GM12891 (cell line): ENCODE measurements around the gene TCFL5.

Experiments
- POLR2A ChIP-seq: IDR thresholded peaks from 2 replicates; pipeline ENCODE4 v1.6.1; 2011; ENCODE audit warnings: low read depth, low read length, control low read depth
- POLR2AphosphoS5 ChIP-seq: IDR thresholded peaks from 2 replicates; pipeline ENCODE4 v1.6.1; 2011; ENCODE audit warnings: low read depth, low read length, control low read depth
- SPI1 ChIP-seq: IDR thresholded peaks from 2 replicates; pipeline ENCODE4 v1.6.1; 2011; ENCODE audit warnings: low read depth, low read length, control low read depth

DNA sequence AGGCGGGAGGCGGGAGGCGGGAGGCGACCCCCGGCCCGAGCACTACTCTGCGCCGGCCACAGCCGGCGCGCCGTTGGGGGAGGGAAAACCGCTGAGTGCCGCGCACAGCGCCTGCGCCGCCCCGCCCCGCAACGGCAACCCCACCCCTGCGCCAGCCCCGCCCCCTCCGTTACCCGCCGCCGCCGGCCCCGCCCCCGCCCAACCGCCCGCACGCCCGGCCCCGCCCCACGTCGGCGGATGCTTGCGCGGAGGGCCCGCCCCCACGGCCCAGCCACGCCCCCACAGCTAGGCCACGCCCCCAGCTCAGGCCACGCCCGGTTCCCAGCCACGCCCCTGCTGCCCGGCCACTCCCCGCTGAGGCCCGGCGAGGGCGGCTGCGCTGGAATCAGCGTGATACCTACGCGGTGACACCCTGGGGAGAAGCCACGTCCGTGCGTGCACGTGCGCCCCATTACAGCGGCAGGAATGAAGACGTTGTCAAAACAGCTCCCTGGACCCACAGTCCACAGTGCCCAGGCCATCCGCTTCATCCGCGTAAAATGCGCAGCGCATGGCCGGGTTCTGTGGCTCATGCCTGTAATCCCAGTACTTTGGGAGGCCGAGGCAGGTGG lies at the start of gene TCFL5:
- TF ChIP-seq SPI1 (no peak), POLR2A (no peak), POLR2AphosphoS5 (no peak)
